CD4-positive, alpha-beta T cell (primary cell): Measurements from ENCODE around the gene CD38. TPM values are rescaled to one million over a fixed set of nuclear protein-coding genes. Genes with fewer than 3 reads are reported as not detected.
"Not testable (repeated sequence)": the region's sequence is repeated elsewhere in the genome, so short reads cannot be mapped to it uniquely, and the experiment has no call there.

Experiments
- ATAC-seq: fragments of 200-7000 bp; cut with Tn5 transposase; one replicate; pipeline ENCODE4 v1.10.0; 2022; ENCODE audit warnings: mild to moderate bottlenecking; ENCODE audit not compliant: poor library complexity
- CTCF ChIA-PET: fragments of 350-600 bp; sonication (Branson Sonifier 250); formaldehyde crosslinking; loops from one replicate; lab custom pipeline; 2021; ENCODE audit warnings: antibody characterized with exemption, inconsistent platforms; lab: Charles Lee
- POLR2A ChIA-PET: fragments of 350-600 bp; sonication (Branson Sonifier 250); formaldehyde crosslinking; loops from one replicate; lab custom pipeline; 2021; ENCODE audit warnings: antibody characterized with exemption, inconsistent platforms; lab: Charles Lee
- DNase-seq, 14 experiments: peaks; one replicate each; pipeline ENCODE4 v3.0.0-alpha.2; 2013 to 2020; ENCODE audit warnings: mixed read lengths in 2 of 14
- H3K27ac ChIP-seq, 2 donors: one replicate each; pipeline versions ENCODE4 v1.5.1 to v1.7.0; 2013; ENCODE audit warnings: low read length in 2 of 2, low read depth in 1 of 2, mild to moderate bottlenecking in 1 of 2
- H3K27me3 ChIP-seq, 2 experiments: 1 replicate in 1 of 2; 2 replicates in 1 of 2; pipeline versions ENCODE4 v1.6.1 to v1.7.0; 2013; ENCODE audit warnings: low read length in 2 of 2, control low read depth in 1 of 2, mild to moderate bottlenecking in 1 of 2, moderate library complexity in 1 of 2; ENCODE audit not compliant: insufficient read depth in 2 of 2, control insufficient read depth in 1 of 2
- H3K36me3 ChIP-seq: one replicate; pipeline ENCODE4 v1.6.1; 2013; ENCODE audit warnings: low read length, control low read depth; ENCODE audit not compliant: insufficient read depth
- H3K4me1 ChIP-seq: one replicate; pipeline ENCODE4 v1.6.1; 2013; ENCODE audit warnings: low read length, control low read depth; ENCODE audit not compliant: insufficient read depth
- H3K4me3 ChIP-seq: one replicate; pipeline ENCODE4 v1.5.1; 2013; ENCODE audit warnings: mild to moderate bottlenecking, low read length, moderate library complexity
- H3K9me3 ChIP-seq, 2 experiments: 1 replicate in 1 of 2; 2 replicates in 1 of 2; pipeline versions ENCODE4 v1.6.1 to v1.7.0; 2013; ENCODE audit warnings: low read length in 2 of 2, mild to moderate bottlenecking in 2 of 2, control low read depth in 1 of 2, moderate library complexity in 1 of 2; ENCODE audit not compliant: control insufficient read depth in 1 of 2, insufficient read depth in 1 of 2
- H3K27ac Mint-ChIP-seq: one replicate; pipeline ENCODE4 v1.8.0; 2020; ENCODE audit warnings: mixed read lengths
- H3K27me3 Mint-ChIP-seq: one replicate; pipeline ENCODE4 v1.8.0; 2021; ENCODE audit warnings: mixed read lengths
- H3K36me3 Mint-ChIP-seq: one replicate; pipeline ENCODE4 v1.8.0; 2021; ENCODE audit warnings: low read depth, mixed read lengths
- H3K4me1 Mint-ChIP-seq: one replicate; pipeline ENCODE4 v1.8.0; 2021; ENCODE audit warnings: low read depth, mixed read lengths
- H3K4me3 Mint-ChIP-seq: one replicate; pipeline ENCODE4 v1.8.0; 2020; ENCODE audit warnings: mild to moderate bottlenecking, mixed read lengths
- H3K9me3 Mint-ChIP-seq: one replicate; pipeline ENCODE4 v1.8.0; 2020; ENCODE audit warnings: mixed read lengths
- intact Hi-C, 2 experiments: fragments of 100-400 bp; cut with DNase I in 1 of 2; cut with micrococcal nuclease in 1 of 2; formaldehyde crosslinking; loops; one replicate each; pipeline versions ENCODE4 v1.15.1 to v1.9.0; 2023 to 2025; cut with DNase I, micrococcal nuclease
- total RNA-seq, 174 experiments: library from RNA in 2 of 174; stranded (reverse) in 2 of 174; gene quantifications; one replicate each; pipeline ENCODE4 v1.2.3 and lab custom pipeline; 2021 to 2026
- TF ChIP-seq, protein P1 (sequence below): fragments of 200-600 bp; IDR thresholded peaks from one replicate; pipeline ENCODE4 v1.8.0; 2022; ENCODE audit warnings: antibody characterized with exemption, mild to moderate bottlenecking

CD38 gene
- total RNA-seq, 2 experiments from 2014 or later, result 9.6 to 9.9 TPM

DNA sequence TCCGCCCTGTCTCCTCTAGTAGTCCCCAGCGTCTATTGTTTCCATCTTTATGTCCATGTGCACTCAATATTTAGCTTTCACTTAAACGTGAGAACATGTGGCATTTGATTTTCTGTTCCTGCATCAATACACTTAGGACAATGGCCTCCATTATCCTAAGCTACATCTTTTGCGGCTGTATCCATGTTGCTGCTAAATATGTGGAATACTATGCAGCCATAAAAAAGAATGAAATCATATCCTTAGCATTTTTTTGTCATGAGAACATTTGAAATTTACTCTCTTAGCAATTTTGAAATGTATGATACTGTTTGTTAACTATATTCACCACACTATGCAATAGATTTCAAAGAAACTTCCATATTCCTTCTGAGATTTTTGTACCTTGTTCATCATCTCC, 19.8 kb upstream of the CD38 start:
- TF ChIP-seq, protein P1, sequence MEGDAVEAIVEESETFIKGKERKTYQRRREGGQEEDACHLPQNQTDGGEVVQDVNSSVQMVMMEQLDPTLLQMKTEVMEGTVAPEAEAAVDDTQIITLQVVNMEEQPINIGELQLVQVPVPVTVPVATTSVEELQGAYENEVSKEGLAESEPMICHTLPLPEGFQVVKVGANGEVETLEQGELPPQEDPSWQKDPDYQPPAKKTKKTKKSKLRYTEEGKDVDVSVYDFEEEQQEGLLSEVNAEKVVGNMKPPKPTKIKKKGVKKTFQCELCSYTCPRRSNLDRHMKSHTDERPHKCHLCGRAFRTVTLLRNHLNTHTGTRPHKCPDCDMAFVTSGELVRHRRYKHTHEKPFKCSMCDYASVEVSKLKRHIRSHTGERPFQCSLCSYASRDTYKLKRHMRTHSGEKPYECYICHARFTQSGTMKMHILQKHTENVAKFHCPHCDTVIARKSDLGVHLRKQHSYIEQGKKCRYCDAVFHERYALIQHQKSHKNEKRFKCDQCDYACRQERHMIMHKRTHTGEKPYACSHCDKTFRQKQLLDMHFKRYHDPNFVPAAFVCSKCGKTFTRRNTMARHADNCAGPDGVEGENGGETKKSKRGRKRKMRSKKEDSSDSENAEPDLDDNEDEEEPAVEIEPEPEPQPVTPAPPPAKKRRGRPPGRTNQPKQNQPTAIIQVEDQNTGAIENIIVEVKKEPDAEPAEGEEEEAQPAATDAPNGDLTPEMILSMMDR, result no peak
- peaks cover 56% of the 10 kb centered on the region for H3K4me1 Mint-ChIP-seq
- intact Hi-C loops, result loop anchor here (5.0 to 10.0 kb wide), 3 partner anchors 47 to 103 kb away; partner anchors contain the start of genes FAM200B (in 1 of the 2) and FBXL5 (in 1 of the 2)
- Histone ChIP-seq H3K36me3 (no peaks in the 10 kb centered on the region), H3K27ac (no peak overlapping the region), H3K27me3 (no peaks in the 10 kb centered on the region), H3K9me3 (no peaks in the 10 kb centered on the region), H3K4me1 (peaks cover 36% of the 10 kb centered on the region), H3K4me3 (no peak overlapping the region)
- no peak overlapping the region for H3K4me3 Mint-ChIP-seq
- DNase-seq (no peak), ATAC-seq (no peak)
- ChIA-PET CTCF (interaction anchor here (2.6 kb wide), 1 partner anchor 198 kb away, joined by 8 read pairs; no protein-coding TSS in a partner anchor), POLR2A (interaction anchor here (3.0 to 3.9 kb wide), 3 partner anchors 8 to 76 kb away, joined by 12 to 82 read pairs (median 19); partner anchors contain the start of gene FAM200B)
- H3K9me3 Mint-ChIP-seq, result no peaks in the 10 kb centered on the region
- no peaks in the 10 kb centered on the region for H3K36me3 Mint-ChIP-seq
- H3K27me3 Mint-ChIP-seq, result no peaks in the 10 kb centered on the region
- H3K27ac Mint-ChIP-seq, result peak overlapping the region; percentile 58

DNA sequence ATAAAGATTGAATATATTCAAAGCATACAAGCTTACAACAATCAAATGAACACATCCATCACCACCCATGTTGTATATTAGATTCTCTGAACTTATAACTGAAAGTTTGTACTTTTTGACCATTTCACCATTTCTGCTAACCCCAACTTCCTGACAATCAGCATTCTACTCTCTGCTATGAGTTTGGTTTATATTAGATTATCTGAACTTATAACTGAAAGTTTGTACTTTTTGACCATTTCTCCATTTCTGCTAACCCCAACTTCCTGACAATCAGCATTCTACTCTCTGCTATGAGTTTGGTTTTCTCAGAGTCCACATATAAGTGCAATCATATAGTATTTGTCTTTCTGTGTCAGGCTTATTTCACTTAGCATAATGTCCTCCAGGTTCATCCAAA, 15.7 kb upstream of the CD38 start:
- H3K4me3 ChIP-seq, H3K27ac Mint-ChIP-seq, H3K9me3 ChIP-seq, DNase-seq, ATAC-seq, H3K9me3 Mint-ChIP-seq, H3K4me3 Mint-ChIP-seq, H3K27me3 Mint-ChIP-seq, POLR2A ChIA-PET, H3K36me3 ChIP-seq, intact Hi-C loops, H3K27me3 ChIP-seq, H3K27ac ChIP-seq, H3K36me3 Mint-ChIP-seq: not testable (repeated sequence)
- peaks cover 48% of the 10 kb centered on the region for H3K4me1 Mint-ChIP-seq
- peaks cover 29% of the 10 kb centered on the region for H3K4me1 ChIP-seq
- CTCF ChIA-PET, result interaction anchor here (1.1 to 1.5 kb wide), 2 partner anchors 12 to 17 kb away, joined by 3 read pairs; no protein-coding TSS in a partner anchor

DNA sequence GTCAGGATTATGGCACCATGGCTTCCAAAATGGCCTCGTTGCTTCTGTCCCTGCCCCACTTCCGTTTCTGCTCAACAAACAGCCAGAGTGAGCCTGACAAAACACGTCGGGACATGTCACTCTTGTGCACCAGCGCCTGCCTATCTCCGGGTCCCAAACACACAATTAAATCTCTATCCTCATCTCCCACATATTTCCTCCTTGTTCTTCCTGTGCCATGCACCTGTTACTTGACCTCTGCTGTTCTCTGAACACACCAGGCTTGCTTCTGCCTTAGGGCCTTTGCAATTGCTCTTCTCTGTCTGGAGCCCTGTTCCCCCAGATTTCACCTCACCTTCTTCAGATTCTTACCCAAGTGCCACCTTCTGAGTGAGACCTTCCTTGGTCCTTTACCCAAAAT, 12.7 kb upstream of the CD38 start:
- Histone ChIP-seq H3K4me3 (no peak overlapping the region), H3K36me3 (no peaks in the 10 kb centered on the region), H3K9me3 (no peaks in the 10 kb centered on the region), H3K27me3 (no peaks in the 10 kb centered on the region), H3K4me1 (peaks cover 45% of the 10 kb centered on the region), H3K27ac (peak overlapping the region; percentile 42 to 47)
- H3K9me3 Mint-ChIP-seq, result no peaks in the 10 kb centered on the region
- intact Hi-C loops, result no loop called here
- ATAC-seq (no peak), DNase-seq (peak in 2 of 14 experiments; percentile 17 to 18)
- ChIA-PET CTCF (interaction anchor here (1.3 to 2.4 kb wide), 3 partner anchors 9 to 40 kb away, joined by 3 to 19 read pairs (median 6); no protein-coding TSS in a partner anchor), POLR2A (interaction anchor here (1.0 to 2.8 kb wide), 6 partner anchors 9 to 462 kb away, joined by 3 to 82 read pairs (median 14); partner anchors contain the start of genes CD38, FAM200B and FBXL5)
- peak overlapping the region; percentile 91 for H3K27ac Mint-ChIP-seq
- H3K27me3 Mint-ChIP-seq, result no peaks in the 10 kb centered on the region
- TF ChIP-seq, protein P1, result no peak
- H3K36me3 Mint-ChIP-seq, result no peaks in the 10 kb centered on the region
- H3K4me1 Mint-ChIP-seq, result peaks cover 51% of the 10 kb centered on the region
- no peak overlapping the region for H3K4me3 Mint-ChIP-seq
